G401 (cell line): ENCODE results near the gene ZNF76. TPM values are rescaled to one million over a fixed set of nuclear protein-coding genes. Genes with fewer than 3 reads are reported as not detected.
A peak's percentile ranks its signal among the peaks of the same experiment; 100 is the strongest.

Source experiments
- DNase-seq: peaks from one replicate; pipeline ENCODE4 v3.0.0-alpha.2; 2015; ENCODE audit warnings: low spot score
- in situ Hi-C: cut with HindIII; loops from 2 replicates; pipeline ENCODE4 v1.10.0; 2016; ENCODE audit warnings: low sequenced_read_pairs, mixed read lengths
- total RNA-seq: library from RNA; depleted of rRNA; stranded (reverse); fragments of >200 nt; shearing (Covaris generic); gene quantifications from 2 replicates; pipeline ENCODE4 v1.2.3, GENCODE V29; 2014; rRNA removed

The ZNF76 gene
- total RNA-seq: 18.6 and 26.0 TPM in 2 replicates

GRCh38 chr6:35259194-35259947, at the start of gene ZNF76:
TSS of gene ZNF76 (plus strand) at chr6:35259735. CDS start at chr6:35281152, 21,417 bp downstream.
- peak; percentile 97 for DNase-seq
- in situ Hi-C loops: no loop called here

GRCh38 chr6:35213298-35213791, 46.2 kb upstream of the ZNF76 start:
- in situ Hi-C loops: no loop called here
- DNase-seq: no peak

- no peak for DNase-seq
- in situ Hi-C loops: no loop called here
These were observed 45.4 kb upstream of the ZNF76 start, which contains the start of gene SCUBE3 for GRCh38 chr6:35213824-35214756. TSS of gene SCUBE3 (plus strand) at chr6:35213956. CDS start at chr6:35214419, 463 bp downstream.

- DNase-seq: no peak
- in situ Hi-C loops: no loop called here
These were observed 44.5 kb upstream of the ZNF76 start for GRCh38 chr6:35214869-35215664.

- DNase-seq: no peak
- in situ Hi-C loops: no loop called here
These were observed 43.7 kb upstream of the ZNF76 start for GRCh38 chr6:35215665-35216411.

DNA sequence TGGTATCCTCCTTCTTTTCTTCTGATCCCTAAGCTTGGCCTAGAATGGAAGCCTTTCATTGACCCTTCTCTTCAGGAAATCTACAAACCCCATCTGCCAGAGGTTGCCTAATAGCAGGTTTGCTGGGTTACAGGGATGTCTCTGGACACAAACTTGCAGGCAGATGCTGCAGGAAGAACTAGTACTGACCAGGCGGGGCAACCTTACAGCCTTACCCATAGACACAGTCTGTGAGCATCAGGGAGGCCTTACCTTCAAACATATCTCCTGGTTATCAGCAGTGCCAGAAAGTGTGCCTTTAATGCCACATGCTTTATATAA, 43.2 kb upstream of the ZNF76 start:
- DNase-seq: no peak
- in situ Hi-C loops: no loop called here

DNA sequence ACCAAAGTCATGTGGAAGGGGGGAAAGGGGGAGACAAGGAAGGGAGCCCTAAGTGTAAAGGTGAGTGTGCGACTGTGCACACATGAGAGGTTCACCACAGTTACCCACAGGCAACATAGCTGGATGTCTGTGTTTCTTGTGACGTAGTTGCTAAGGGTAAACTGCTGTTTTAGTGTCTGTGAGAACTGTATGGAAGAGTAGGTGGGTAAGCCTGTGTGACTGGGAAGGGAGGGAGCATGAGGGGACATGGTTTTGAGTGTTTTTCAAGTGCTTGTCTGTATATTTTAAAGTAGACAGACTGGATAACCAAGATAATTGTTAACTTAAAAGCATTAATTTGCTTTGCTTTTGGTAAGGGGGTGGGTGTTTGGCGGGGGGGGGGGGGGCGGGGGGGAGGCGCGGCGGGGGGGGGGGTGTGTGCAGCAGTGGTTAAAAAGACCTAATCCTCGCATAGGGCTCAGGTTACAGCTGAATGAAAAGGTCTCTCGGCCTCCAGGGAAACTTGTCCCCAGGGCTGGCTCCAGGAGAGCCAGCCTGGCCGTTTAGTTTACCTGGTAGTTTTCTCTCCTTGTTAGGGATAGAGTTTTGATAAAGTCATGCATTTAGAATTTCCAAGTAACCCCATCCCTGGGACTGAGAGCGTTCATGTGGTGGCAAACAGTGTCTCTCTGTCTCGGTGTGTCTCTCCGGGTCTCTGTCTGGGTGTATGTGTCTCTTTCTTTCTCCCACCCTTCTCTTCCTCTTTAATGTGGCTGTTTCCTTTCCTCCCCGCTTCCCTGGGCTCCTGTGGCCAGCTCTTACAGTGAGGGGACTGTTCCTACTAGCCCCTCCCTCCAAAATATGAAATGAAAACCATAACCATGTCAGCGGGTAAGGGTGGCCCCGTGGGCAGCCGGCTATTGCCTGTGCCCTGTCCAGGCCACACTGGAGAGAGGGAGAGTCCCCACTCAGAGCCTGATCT, 42.4 kb upstream of the ZNF76 start:
- DNase-seq: no peak
- in situ Hi-C loops: no loop called here

GRCh38 chr6:35218021-35218420, 41.5 kb upstream of the ZNF76 start:
- DNase-seq: no peak
- in situ Hi-C loops: no loop called here

DNA sequence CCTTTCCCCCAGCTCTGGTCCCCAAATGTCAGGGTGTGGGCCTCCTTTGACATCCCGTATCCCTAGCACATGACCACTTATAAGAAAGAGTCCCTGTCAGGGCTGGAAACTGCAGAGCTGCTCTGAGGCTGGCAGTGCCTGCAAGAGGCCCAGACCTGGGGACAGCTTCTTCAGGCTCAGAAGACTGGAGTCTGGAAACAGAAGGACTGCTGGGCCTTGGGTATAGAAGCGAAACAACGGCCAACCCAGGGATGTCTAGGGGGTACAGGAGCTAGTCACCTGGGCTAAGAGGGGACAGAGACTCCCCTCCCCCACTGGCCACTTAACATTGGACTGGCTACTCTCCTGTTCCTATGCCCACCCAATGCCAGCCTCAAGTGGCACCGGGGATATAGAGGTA, 41.1 kb upstream of the ZNF76 start:
- DNase-seq: no peak
- in situ Hi-C loops: no loop called here

DNA sequence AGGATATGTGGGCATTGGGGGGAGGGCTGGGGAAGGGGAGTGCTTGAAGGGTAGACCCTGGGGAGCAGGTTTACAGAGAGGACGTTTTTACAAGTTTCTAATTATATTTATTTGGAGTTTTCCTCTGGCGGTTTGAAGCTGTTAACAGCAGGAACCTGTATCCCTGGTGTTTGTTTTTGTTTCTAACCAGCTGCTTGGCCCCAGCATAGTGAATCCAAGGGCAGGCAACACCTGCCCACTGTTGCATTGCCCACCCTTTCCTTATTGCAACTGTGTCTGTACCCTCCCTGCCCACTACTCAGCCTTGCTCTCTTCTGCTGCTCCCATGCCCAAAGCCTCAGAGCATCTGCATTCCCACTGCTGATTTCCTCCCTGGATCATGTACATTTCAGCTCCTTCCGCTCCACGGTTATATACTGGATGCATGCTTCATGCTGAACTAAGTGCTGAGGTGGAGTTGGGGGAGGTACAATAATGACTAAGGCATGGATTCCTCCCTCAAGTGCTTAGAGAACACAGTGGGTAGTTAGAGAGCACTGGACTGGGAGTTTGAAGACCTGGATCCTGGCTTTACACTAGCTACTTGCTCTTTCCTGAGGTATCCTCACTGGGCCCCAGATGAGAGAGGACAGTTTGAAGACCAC, 39.7 kb upstream of the ZNF76 start:
- in situ Hi-C loops: no loop called here
- no peak for DNase-seq

- no peak for DNase-seq
- in situ Hi-C loops: no loop called here
These were observed 38.8 kb upstream of the ZNF76 start for GRCh38 chr6:35220711-35221110.

DNA sequence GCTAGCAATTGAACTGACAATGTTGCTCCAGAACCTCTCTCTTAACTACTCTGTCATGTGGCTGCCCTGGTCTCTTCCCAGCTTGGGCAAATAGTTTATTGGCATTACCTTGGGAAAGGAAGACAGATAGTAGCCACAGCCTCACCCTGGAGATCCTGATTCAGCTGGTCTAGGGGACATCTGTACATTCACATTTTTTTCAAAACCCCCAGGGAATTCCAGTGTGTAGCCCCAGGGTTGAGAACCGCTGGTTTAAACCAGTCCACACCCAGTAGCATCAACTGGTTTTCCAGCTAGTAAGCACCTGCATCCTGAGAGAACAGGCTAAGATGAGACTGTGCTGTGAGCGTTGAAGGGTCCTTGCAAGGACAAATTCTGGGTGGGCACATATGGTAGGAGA, 36.1 kb upstream of the ZNF76 start:
- DNase-seq: no peak
- in situ Hi-C loops: no loop called here

DNA sequence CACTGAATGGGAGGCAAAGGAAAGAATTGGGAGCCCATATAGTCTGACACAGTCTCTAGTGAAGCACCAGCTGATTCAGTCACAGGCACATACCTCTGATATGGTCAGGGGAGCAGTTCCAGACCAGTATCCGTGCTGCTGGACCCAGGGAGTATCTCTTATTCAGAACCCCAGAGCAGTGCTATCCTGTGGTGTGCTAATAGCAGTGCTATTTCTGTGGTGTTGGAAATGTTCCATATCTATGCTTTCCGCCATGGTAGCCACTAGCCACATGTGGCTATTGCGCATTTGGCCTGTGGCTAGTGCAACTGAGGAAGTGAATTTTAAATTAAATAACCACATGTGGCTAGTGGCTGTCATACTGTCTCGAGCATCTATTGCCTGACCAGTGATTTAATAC, 34.8 kb upstream of the ZNF76 start:
- in situ Hi-C loops: no loop called here
- DNase-seq: no peak

DNA sequence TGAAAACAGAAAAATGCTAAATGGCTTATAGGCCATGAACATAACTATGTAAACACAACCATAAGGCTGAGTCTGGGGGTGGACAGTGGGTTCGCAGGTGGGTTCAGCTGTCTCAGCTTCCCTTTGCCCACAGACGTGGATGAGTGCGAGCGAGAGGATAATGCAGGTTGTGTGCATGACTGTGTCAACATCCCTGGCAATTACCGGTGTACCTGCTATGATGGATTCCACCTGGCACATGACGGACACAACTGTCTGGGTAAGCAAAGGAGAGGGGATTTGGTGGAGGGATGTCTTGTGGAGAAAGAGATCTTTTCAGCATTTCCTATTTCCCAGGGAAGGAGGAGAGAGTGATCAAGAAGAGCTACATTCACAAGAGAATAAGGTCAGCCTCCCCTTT, 31.1 kb upstream of the ZNF76 start:
- in situ Hi-C loops: no loop called here
- DNase-seq: no peak

GRCh38 chr6:35229304-35229703, 30.2 kb upstream of the ZNF76 start:
- in situ Hi-C loops: no loop called here

DNA sequence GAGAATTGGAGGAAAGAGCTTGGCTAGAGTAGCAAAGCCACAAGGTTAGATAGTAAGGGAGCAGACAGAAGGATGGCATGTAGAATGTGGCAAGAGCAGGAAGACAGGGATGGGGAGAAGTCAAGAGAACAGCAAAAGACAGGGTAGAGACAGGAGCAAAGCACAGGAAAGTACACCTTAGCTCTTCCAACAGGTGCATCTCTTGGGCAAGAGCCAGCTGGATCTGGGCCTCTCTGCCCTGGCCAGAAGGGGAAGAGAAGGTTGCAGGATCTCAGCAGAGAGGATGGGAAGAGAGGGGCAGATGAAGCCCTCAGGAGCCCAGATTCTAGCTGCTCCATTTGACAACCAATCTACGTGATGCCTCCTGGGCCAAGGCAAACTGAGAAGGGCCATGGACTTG, 29.0 kb upstream of the ZNF76 start:
- DNase-seq: peak; percentile 43
- in situ Hi-C loops: no loop called here

More at GRCh38 chr6:35229304-35229703, 30.2 kb upstream of the ZNF76 start:
- DNase-seq: no peak

GRCh38 chr6:35230950-35231349, 28.6 kb upstream of the ZNF76 start:
- peak; percentile 32 for DNase-seq
- in situ Hi-C loops: no loop called here
